CD14-positive monocyte (primary cell): Measurements from ENCODE around the gene NOP9. TPM values are rescaled to one million over a fixed set of nuclear protein-coding genes. Genes with fewer than 3 reads are reported as not detected.
A peak's percentile ranks its signal among the peaks of the same experiment; 100 is the strongest.

Source experiments
- DNase-seq, 3 donors: peaks; one replicate each; pipeline ENCODE4 v3.0.0-alpha.2; 2011 to 2022
- H2AFZ ChIP-seq: 2 replicates; pipeline ENCODE4 v1.6.0; 2012; ENCODE audit warnings: mild to moderate bottlenecking, low read depth, low read length, inconsistent platforms; ENCODE audit not compliant: insufficient read depth, poor library complexity, severe bottlenecking
- H3K27ac ChIP-seq, 2 donors: 1 replicate in 1 of 2; 2 replicates in 1 of 2; pipeline ENCODE4 v1.5.1; 2012 to 2013; ENCODE audit warnings: low read length in 2 of 2, control low read depth in 1 of 2, inconsistent platforms in 1 of 2, low read depth in 1 of 2, mild to moderate bottlenecking in 1 of 2
- H3K27me3 ChIP-seq, 2 donors: one replicate each; pipeline versions ENCODE4 v1.6.0 to v1.6.1; 2011 to 2013; ENCODE audit warnings: low read length in 2 of 2; ENCODE audit not compliant: control insufficient read depth in 2 of 2, insufficient read depth in 2 of 2
- H3K36me3 ChIP-seq, 2 donors: replicated peaks in 1 of 2; 1 replicate in 1 of 2; 2 replicates in 1 of 2; pipeline versions ENCODE4 v1.5.1 to v1.6.1; 2012 to 2013; ENCODE audit warnings: low read length in 2 of 2, control low read depth in 1 of 2, inconsistent platforms in 1 of 2, mild to moderate bottlenecking in 1 of 2; ENCODE audit not compliant: insufficient read depth in 2 of 2, control insufficient read depth in 1 of 2
- H3K4me1 ChIP-seq, 2 donors: 1 replicate in 1 of 2; 2 replicates in 1 of 2; pipeline versions ENCODE4 v1.5.1 to v1.6.1; 2012 to 2013; ENCODE audit warnings: low read length in 2 of 2, control low read depth in 1 of 2, inconsistent platforms in 1 of 2, mild to moderate bottlenecking in 1 of 2, moderate library complexity in 1 of 2; ENCODE audit not compliant: insufficient read depth in 2 of 2, control insufficient read depth in 1 of 2
- H3K4me2 ChIP-seq: replicated peaks from 2 replicates; pipeline ENCODE3; 2012; ENCODE audit warnings: low read length, moderate library complexity, mild to moderate bottlenecking; ENCODE audit not compliant: poor library complexity, severe bottlenecking; ENCODE audit errors: extremely low read depth
- H3K4me3 ChIP-seq, 3 experiments: fragments of 200-600 bp in 1 of 3; sonication (generic) in 1 of 3; replicated peaks in 1 of 3; 1 replicate in 2 of 3; 2 replicates in 1 of 3; pipeline ENCODE4 v1.5.1; 2011 to 2013; ENCODE audit warnings: low read length in 3 of 3, mild to moderate bottlenecking in 3 of 3, control low read depth in 2 of 3, low read depth in 2 of 3, inconsistent platforms in 1 of 3, moderate library complexity in 1 of 3
- H3K79me2 ChIP-seq: 2 replicates; pipeline ENCODE4 v1.6.0; 2012; ENCODE audit warnings: mild to moderate bottlenecking, control low read depth, inconsistent platforms, low read length, moderate library complexity; ENCODE audit not compliant: insufficient read depth
- H3K9ac ChIP-seq: 2 replicates; pipeline ENCODE4 v1.6.0; 2017; ENCODE audit warnings: low read length, mild to moderate bottlenecking; ENCODE audit not compliant: insufficient read depth, poor library complexity, severe bottlenecking
- H3K9me3 ChIP-seq, 2 donors: replicated peaks in 1 of 2; 1 replicate in 1 of 2; 2 replicates in 1 of 2; pipeline versions ENCODE4 v1.5.1 to v1.6.1; 2012 to 2013; ENCODE audit warnings: low read length in 2 of 2, control low read depth in 1 of 2; ENCODE audit not compliant: control insufficient read depth in 1 of 2, insufficient read depth in 1 of 2
- H4K20me1 ChIP-seq: 2 replicates; pipeline ENCODE4 v1.6.0; 2012; ENCODE audit warnings: mild to moderate bottlenecking, low read length, control low read depth, moderate library complexity; ENCODE audit not compliant: insufficient read depth
- H3K27ac Mint-ChIP-seq, 7 donors: one replicate each; pipeline ENCODE4 v1.8.0; 2020; ENCODE audit warnings: mild to moderate bottlenecking in 7 of 7, mixed read lengths in 7 of 7, moderate library complexity in 6 of 7, inconsistent platforms in 2 of 7
- H3K27me3 Mint-ChIP-seq, 3 donors: one replicate each; pipeline ENCODE4 v1.8.0; 2021 to 2022; ENCODE audit warnings: low read depth in 3 of 3, mild to moderate bottlenecking in 3 of 3, mixed read lengths in 3 of 3, moderate library complexity in 3 of 3, inconsistent platforms in 1 of 3
- H3K36me3 Mint-ChIP-seq, 2 donors: one replicate each; pipeline ENCODE4 v1.8.0; 2020; ENCODE audit warnings: mixed read lengths in 2 of 2, inconsistent platforms in 1 of 2, mild to moderate bottlenecking in 1 of 2
- H3K4me1 Mint-ChIP-seq: one replicate; pipeline ENCODE4 v1.8.0; 2020; ENCODE audit warnings: mild to moderate bottlenecking, mixed read lengths
- H3K4me3 Mint-ChIP-seq, 2 donors: one replicate each; pipeline ENCODE4 v1.8.0; 2020; ENCODE audit warnings: mild to moderate bottlenecking in 2 of 2, mixed read lengths in 2 of 2, moderate library complexity in 1 of 2
- H3K9me3 Mint-ChIP-seq, 7 donors: one replicate each; pipeline ENCODE4 v1.8.0; 2020 to 2022; ENCODE audit warnings: mixed read lengths in 7 of 7, mild to moderate bottlenecking in 6 of 7, moderate library complexity in 6 of 7, inconsistent platforms in 2 of 7
- WGBS: methylation state at CpG from one replicate; pipeline ENCODE4 v1.1.5; 2013; ENCODE audit warnings: missing lambda C conversion rate; ENCODE audit not compliant: insufficient coverage; 5-methylcytosine and 5-hydroxymethylcytosine counted together
- intact Hi-C, 2 donors: fragments of 100-400 bp; cut with micrococcal nuclease; formaldehyde crosslinking; loops; one replicate each; pipeline versions ENCODE4 v1.15.0 to v1.15.1; 2023
- polyA plus RNA-seq, 3 donors: library from polyadenylated mRNA; depleted of rRNA in 1 of 3; unstranded in 2 of 3; stranded (reverse) in 1 of 3; fragments of 300-500 nt in 2 of 3; fragments of >200 nt in 1 of 3; fragmentation: Illumina TruSeq in 2 of 3; gene quantifications; 1 replicate in 2 of 3; 2 replicates in 1 of 3; pipeline ENCODE4 v1.2.3, GENCODE V29; 2012 to 2021
- TF ChIP-seq, protein P1 (sequence below): fragments of 200-600 bp; IDR thresholded peaks from one replicate; pipeline ENCODE4 v1.8.0; 2022; ENCODE audit warnings: antibody characterized with exemption, mild to moderate bottlenecking

The NOP9 gene
- polyA plus RNA-seq, 3 donors, result 1.2 to 16.6 (median 1.3) TPM

DNA sequence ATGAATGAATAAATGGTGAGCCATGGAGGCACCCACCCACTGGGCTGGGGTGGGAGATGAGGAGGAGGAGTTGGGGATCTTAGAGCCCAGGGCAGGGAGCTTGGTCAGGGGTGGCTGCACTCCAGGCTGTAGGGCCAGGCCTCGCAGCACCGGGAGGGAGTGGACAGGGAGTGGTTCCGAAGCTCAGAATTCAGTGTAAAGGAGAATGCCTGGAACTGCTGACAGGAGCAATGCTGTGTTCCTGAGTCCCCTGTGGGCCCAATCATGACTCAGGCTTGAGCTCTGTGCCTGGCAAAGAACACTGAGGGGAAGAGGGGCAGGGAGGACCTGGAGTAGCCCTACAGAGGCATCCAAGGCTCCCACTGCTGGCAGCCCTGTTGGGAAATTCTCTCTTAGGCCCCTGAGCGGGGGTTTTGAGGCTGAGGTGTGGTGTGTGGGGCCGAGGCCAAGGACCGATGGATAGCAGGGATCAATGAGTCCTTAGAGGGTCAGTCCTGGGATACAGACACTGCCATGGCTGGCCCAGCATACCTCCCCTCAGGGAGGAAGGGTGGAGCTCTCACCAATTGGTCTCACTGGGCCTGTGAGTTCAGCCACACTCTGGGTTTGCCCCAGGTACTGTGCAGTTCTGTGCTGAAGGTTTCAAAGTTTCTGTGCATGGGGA is 18.7 kb upstream of the NOP9 start:
- Histone ChIP-seq H3K27me3 (no peaks in the 10 kb centered on the region), H3K27ac (peak overlapping the region in 1 of 2 donors; percentile 98), H3K36me3 (no peaks in the 10 kb centered on the region), H3K9ac (no peak overlapping the region), H3K4me1 (peaks cover 69 to 70% of the 10 kb centered on the region in 2 donors), H3K4me3 (peak overlapping the region in 1 of 3 experiments; percentile 3), H2AFZ (no peak overlapping the region), H3K9me3 (no peaks in the 10 kb centered on the region), H4K20me1 (no peaks in the 10 kb centered on the region), H3K4me2 (no peak overlapping the region), H3K79me2 (peaks cover 47% of the 10 kb centered on the region)
- Mint-ChIP-seq H3K27me3 (peaks cover 0 to 4% (median 3%) of the 10 kb centered on the region in 3 donors), H3K36me3 (peaks cover 4 to 10% of the 10 kb centered on the region in 2 donors), H3K4me1 (peaks cover 71% of the 10 kb centered on the region), H3K9me3 (peaks cover 0 to 5% (median 0%) of the 10 kb centered on the region in 7 donors), H3K27ac (peak overlapping the region; percentile 15 to 93 (median 83)), H3K4me3 (no peak overlapping the region)
- TF ChIP-seq, protein P1, sequence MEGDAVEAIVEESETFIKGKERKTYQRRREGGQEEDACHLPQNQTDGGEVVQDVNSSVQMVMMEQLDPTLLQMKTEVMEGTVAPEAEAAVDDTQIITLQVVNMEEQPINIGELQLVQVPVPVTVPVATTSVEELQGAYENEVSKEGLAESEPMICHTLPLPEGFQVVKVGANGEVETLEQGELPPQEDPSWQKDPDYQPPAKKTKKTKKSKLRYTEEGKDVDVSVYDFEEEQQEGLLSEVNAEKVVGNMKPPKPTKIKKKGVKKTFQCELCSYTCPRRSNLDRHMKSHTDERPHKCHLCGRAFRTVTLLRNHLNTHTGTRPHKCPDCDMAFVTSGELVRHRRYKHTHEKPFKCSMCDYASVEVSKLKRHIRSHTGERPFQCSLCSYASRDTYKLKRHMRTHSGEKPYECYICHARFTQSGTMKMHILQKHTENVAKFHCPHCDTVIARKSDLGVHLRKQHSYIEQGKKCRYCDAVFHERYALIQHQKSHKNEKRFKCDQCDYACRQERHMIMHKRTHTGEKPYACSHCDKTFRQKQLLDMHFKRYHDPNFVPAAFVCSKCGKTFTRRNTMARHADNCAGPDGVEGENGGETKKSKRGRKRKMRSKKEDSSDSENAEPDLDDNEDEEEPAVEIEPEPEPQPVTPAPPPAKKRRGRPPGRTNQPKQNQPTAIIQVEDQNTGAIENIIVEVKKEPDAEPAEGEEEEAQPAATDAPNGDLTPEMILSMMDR, result no peak
- intact Hi-C loops, result no loop called here
- WGBS, result 96% methylated on average over 3 of the region's 6 CpGs
- no peak for DNase-seq

- Mint-ChIP-seq H3K4me1 (peaks cover 65% of the 10 kb centered on the region), H3K36me3 (peaks cover 8 to 14% of the 10 kb centered on the region in 2 donors), H3K4me3 (peak overlapping the region in 1 of 2 donors; percentile 23), H3K27ac (peak overlapping the region; percentile 37 to 93 (median 83)), H3K27me3 (peaks cover 0 to 4% (median 3%) of the 10 kb centered on the region in 3 donors), H3K9me3 (peaks cover 0 to 5% (median 0%) of the 10 kb centered on the region in 7 donors)
- H3K4me3 ChIP-seq, result peak overlapping the region in 1 of 3 experiments; percentile 3
- WGBS, result 96% methylated on average over 4 of the region's 7 CpGs
- H3K9me3 ChIP-seq, result no peaks in the 10 kb centered on the region
- TF ChIP-seq, protein P1, result no peak
- no peaks in the 10 kb centered on the region for H3K36me3 ChIP-seq
- no peaks in the 10 kb centered on the region for H3K27me3 ChIP-seq
- intact Hi-C loops, result no loop called here
- H3K4me1 ChIP-seq, result peaks cover 62 to 63% of the 10 kb centered on the region in 2 donors
- peak in 2 of 3 donors; percentile 43 to 52 for DNase-seq
- H3K79me2 ChIP-seq, result peaks cover 42% of the 10 kb centered on the region
- H2AFZ ChIP-seq, result no peak overlapping the region
- H4K20me1 ChIP-seq, result no peaks in the 10 kb centered on the region
- H3K27ac ChIP-seq, result peak overlapping the region; percentile 38 to 98
- H3K9ac ChIP-seq, result no peak overlapping the region
- no peak overlapping the region for H3K4me2 ChIP-seq
These were observed 18.0 kb upstream of the NOP9 start for GRCh38 chr14:24281636-24282035.
